ENCODE data around the gene TOR4A.
"Not testable (repeated sequence)": the region's sequence is repeated elsewhere in the genome, so short reads cannot be mapped to it uniquely, and the experiment has no call there.

TOR4A gene

GRCh38 chr9:137253717-137254623 lies 23.6 kb upstream of the TOR4A start:
- DNase-seq, result no peak

- DNase-seq, result peak; percentile 97
Observed at GRCh38 chr9:137254624-137255447, 22.7 kb upstream of the TOR4A start, which contains the start of gene NELFB. TSS of gene NELFB (plus strand) at chr9:137255327.

GRCh38 chr9:137255448-137256114 lies 21.9 kb upstream of the TOR4A start:
- no peak for DNase-seq

- no peak for DNase-seq
Observed at GRCh38 chr9:137256362-137256761, 21.2 kb upstream of the TOR4A start.

GRCh38 chr9:137256856-137257255 lies 20.7 kb upstream of the TOR4A start:
- no peak for DNase-seq

- not testable (repeated sequence) for DNase-seq
Observed at GRCh38 chr9:137262173-137262908, 15.2 kb upstream of the TOR4A start.

- DNase-seq, result no peak
Observed at GRCh38 chr9:137262909-137263285, 14.6 kb upstream of the TOR4A start.

GRCh38 chr9:137263506-137263905 lies 14.0 kb upstream of the TOR4A start:
- DNase-seq, result no peak

- no peak for DNase-seq
Observed at GRCh38 chr9:137264067-137264466, 13.5 kb upstream of the TOR4A start.

GRCh38 chr9:137265496-137266161 lies 11.9 kb upstream of the TOR4A start:
- no peak for DNase-seq

GRCh38 chr9:137266162-137266527 lies 11.4 kb upstream of the TOR4A start:
- DNase-seq, result no peak

- DNase-seq, result no peak
Observed at GRCh38 chr9:137266585-137267453, 10.7 kb upstream of the TOR4A start.

- no peak for DNase-seq
Observed at GRCh38 chr9:137267933-137268355, 9.6 kb upstream of the TOR4A start.

- DNase-seq, result no peak
Observed at GRCh38 chr9:137268538-137269201, 8.9 kb upstream of the TOR4A start.

- DNase-seq, result no peak
Observed at GRCh38 chr9:137269231-137269772, 8.2 kb upstream of the TOR4A start.

GRCh38 chr9:137270929-137271695 lies 6.4 kb upstream of the TOR4A start:
- no peak for DNase-seq

- no peak for DNase-seq
Observed at GRCh38 chr9:137271696-137272076, 5.8 kb upstream of the TOR4A start.

GRCh38 chr9:137272241-137273094 lies 5.1 kb upstream of the TOR4A start:
- no peak for DNase-seq
